Adrenal gland (tissue), 5 donors: ENCODE data around the gene COL15A1.

Source experiments
- POLR2A ChIP-seq, 2 donors: fragments of 450-650 bp; IDR thresholded peaks; one replicate each; pipeline ENCODE4 v1.6.1; 2017; ENCODE audit warnings: antibody characterized with exemption in 2 of 2, mild to moderate bottlenecking in 2 of 2, moderate library complexity in 1 of 2
- TF ChIP-seq, protein P1 (sequence below), 6 experiments: fragments of 450-650 bp in 4 of 6; fragments of 200-600 bp in 2 of 6; sonication (generic) in 1 of 6; IDR thresholded peaks; 1 replicate in 5 of 6; 2 replicates in 1 of 6; pipeline versions ENCODE4 v1.5.1 to v1.8.0; 2016 to 2021; ENCODE audit warnings: antibody characterized with exemption in 6 of 6, mild to moderate bottlenecking in 2 of 6, moderate library complexity in 1 of 6
- donor health status: DM: no; HTN: no; CAD: no.

DNA sequence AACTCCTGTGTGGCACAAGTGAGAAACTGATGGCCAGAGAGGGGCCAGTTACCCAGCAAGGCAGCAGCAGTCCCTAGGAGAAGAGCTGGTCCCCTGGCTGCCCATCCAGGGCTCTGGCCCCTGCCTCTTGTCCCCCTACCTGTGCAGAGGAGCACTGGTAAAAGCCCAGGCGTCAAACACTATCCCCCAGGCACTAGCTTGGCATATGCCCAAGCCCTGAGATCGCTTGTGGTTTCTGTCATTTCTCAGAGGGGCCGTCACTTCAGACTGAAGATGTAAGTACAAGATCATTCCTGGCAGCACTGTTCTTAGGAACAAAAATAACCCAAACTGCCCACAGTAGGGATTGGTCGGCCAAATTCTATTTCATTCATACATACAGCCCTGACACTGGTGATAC lies 53.9 kb downstream of the COL15A1 start:
- TF ChIP-seq, protein P1, sequence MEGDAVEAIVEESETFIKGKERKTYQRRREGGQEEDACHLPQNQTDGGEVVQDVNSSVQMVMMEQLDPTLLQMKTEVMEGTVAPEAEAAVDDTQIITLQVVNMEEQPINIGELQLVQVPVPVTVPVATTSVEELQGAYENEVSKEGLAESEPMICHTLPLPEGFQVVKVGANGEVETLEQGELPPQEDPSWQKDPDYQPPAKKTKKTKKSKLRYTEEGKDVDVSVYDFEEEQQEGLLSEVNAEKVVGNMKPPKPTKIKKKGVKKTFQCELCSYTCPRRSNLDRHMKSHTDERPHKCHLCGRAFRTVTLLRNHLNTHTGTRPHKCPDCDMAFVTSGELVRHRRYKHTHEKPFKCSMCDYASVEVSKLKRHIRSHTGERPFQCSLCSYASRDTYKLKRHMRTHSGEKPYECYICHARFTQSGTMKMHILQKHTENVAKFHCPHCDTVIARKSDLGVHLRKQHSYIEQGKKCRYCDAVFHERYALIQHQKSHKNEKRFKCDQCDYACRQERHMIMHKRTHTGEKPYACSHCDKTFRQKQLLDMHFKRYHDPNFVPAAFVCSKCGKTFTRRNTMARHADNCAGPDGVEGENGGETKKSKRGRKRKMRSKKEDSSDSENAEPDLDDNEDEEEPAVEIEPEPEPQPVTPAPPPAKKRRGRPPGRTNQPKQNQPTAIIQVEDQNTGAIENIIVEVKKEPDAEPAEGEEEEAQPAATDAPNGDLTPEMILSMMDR (IDR thresholded peaks at IDR 0.05): no peak
- no peak for TF ChIP-seq POLR2A (IDR thresholded peaks at IDR 0.05)
